Fibroblast of lung (primary cell): ENCODE data around the gene ZNF263. TPM values are rescaled to one million over a fixed set of nuclear protein-coding genes. Genes with fewer than 3 reads are reported as not detected.

ENCODE experiments used
- DNase-seq, 2 donors: peaks; one replicate each; pipeline versions ENCODE4 v3.0.0 to v3.0.0-alpha.2; 2010; ENCODE audit warnings: low read depth in 2 of 2
- H2AFZ ChIP-seq: 2 replicates; pipeline ENCODE4 v1.5.1; 2012; ENCODE audit warnings: low read length, control low read depth, inconsistent platforms
- H3K27ac ChIP-seq: 2 replicates; pipeline ENCODE4 v1.5.1; 2011; ENCODE audit warnings: low read length, control low read depth; ENCODE audit not compliant: insufficient read depth
- H3K27me3 ChIP-seq: 2 replicates; pipeline ENCODE4 v1.5.1; 2011; ENCODE audit warnings: mild to moderate bottlenecking, low read length; ENCODE audit not compliant: control insufficient read depth, insufficient read depth
- H3K36me3 ChIP-seq: 2 replicates; pipeline ENCODE4 v1.5.1; 2011; ENCODE audit warnings: low read length; ENCODE audit not compliant: control insufficient read depth, insufficient read depth
- H3K4me1 ChIP-seq: 2 replicates; pipeline ENCODE4 v1.5.1; 2011; ENCODE audit warnings: low read length; ENCODE audit not compliant: control insufficient read depth, insufficient read depth; ENCODE audit errors: extremely low read depth
- H3K4me2 ChIP-seq: 2 replicates; pipeline ENCODE4 v1.5.1; 2011; ENCODE audit warnings: low read length, control low read depth; ENCODE audit not compliant: insufficient read depth; ENCODE audit errors: extremely low read depth
- H3K4me3 ChIP-seq, 4 experiments: fragments of 200-600 bp in 1 of 4; sonication (generic) in 1 of 4; replicated peaks in 1 of 4; 2 replicates each; pipeline ENCODE4 v1.5.1; 2011 to 2016; ENCODE audit warnings: low read length in 4 of 4, low read depth in 3 of 4, mild to moderate bottlenecking in 3 of 4, control low read depth in 2 of 4, inconsistent platforms in 1 of 4, mixed read lengths in 1 of 4; ENCODE audit not compliant: insufficient read depth in 1 of 4; ENCODE audit errors: control extremely low read depth in 1 of 4
- H3K79me2 ChIP-seq: 2 replicates; pipeline ENCODE4 v1.5.1; 2012; ENCODE audit warnings: mild to moderate bottlenecking, low read length, inconsistent platforms; ENCODE audit not compliant: control insufficient read depth, insufficient read depth
- H3K9ac ChIP-seq: 2 replicates; pipeline ENCODE4 v1.5.1; 2011; ENCODE audit warnings: mild to moderate bottlenecking, low read length, control low read depth; ENCODE audit not compliant: insufficient read depth
- H3K9me3 ChIP-seq: 2 replicates; pipeline ENCODE4 v1.5.1; 2012; ENCODE audit warnings: low read depth, low read length; ENCODE audit not compliant: control insufficient read depth, insufficient read depth
- H4K20me1 ChIP-seq: 2 replicates; pipeline ENCODE4 v1.5.1; 2011; ENCODE audit warnings: low read length; ENCODE audit not compliant: control insufficient read depth, insufficient read depth; ENCODE audit errors: extremely low read depth
- EZH2 ChIP-seq: IDR thresholded peaks from 2 replicates; pipeline ENCODE4 v1.5.1; 2012; ENCODE audit warnings: low read length, control low read depth, mild to moderate bottlenecking; ENCODE audit errors: missing control alignments
- polyA plus RNA-seq, 2 donors: library from polyadenylated mRNA; depleted of rRNA in 1 of 2; stranded (reverse) in 1 of 2; unstranded in 1 of 2; fragments of >200 nt; gene quantifications; 2 replicates each; pipeline ENCODE4 v1.2.1, GENCODE V29; 2011 to 2012; ENCODE audit warnings: missing spikeins in 1 of 2
- total RNA-seq: library from RNA; depleted of rRNA; stranded (reverse); fragments of >200 nt; gene quantifications from 2 replicates; pipeline ENCODE4 v1.2.1, GENCODE V29; 2014
- TF ChIP-seq, protein P1 (sequence below), 2 donors: IDR thresholded peaks in 1 of 2; conservative IDR thresholded peaks in 1 of 2; 1 replicate in 1 of 2; 2 replicates in 1 of 2; pipeline ENCODE4 v1.5.1; 2011 to 2012; ENCODE audit warnings: low read length in 2 of 2, control low read depth in 1 of 2, inconsistent platforms in 1 of 2, low read depth in 1 of 2, mild to moderate bottlenecking in 1 of 2

ZNF263 gene
- total and polyA plus RNA-seq, 2 donors (not counting 1 experiment from before 2014, with no cell fraction given), result 11.1 to 37.3 TPM

GRCh38 chr16:3328104-3328503 lies 44.8 kb downstream of the ZNF263 start:
- no peaks in the 10 kb centered on the region for H3K4me1 ChIP-seq
- no peaks in the 10 kb centered on the region for H3K9me3 ChIP-seq
- H3K79me2 ChIP-seq, result no peaks in the 10 kb centered on the region
- no peaks in the 10 kb centered on the region for H3K27me3 ChIP-seq
- no peak overlapping the region for H2AFZ ChIP-seq
- H3K36me3 ChIP-seq, result no peaks in the 10 kb centered on the region
- TF ChIP-seq EZH2, result no peak
- TF ChIP-seq, protein P1, sequence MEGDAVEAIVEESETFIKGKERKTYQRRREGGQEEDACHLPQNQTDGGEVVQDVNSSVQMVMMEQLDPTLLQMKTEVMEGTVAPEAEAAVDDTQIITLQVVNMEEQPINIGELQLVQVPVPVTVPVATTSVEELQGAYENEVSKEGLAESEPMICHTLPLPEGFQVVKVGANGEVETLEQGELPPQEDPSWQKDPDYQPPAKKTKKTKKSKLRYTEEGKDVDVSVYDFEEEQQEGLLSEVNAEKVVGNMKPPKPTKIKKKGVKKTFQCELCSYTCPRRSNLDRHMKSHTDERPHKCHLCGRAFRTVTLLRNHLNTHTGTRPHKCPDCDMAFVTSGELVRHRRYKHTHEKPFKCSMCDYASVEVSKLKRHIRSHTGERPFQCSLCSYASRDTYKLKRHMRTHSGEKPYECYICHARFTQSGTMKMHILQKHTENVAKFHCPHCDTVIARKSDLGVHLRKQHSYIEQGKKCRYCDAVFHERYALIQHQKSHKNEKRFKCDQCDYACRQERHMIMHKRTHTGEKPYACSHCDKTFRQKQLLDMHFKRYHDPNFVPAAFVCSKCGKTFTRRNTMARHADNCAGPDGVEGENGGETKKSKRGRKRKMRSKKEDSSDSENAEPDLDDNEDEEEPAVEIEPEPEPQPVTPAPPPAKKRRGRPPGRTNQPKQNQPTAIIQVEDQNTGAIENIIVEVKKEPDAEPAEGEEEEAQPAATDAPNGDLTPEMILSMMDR (conservative IDR thresholded peaks at IDR 0.05 in 1 of 2, IDR thresholded peaks at IDR 0.05 in 1 of 2; ENCODE audit: low read depth in 1 of 2, low read length in 2 of 2), result no peak
- H3K4me2 ChIP-seq, result no peak overlapping the region
- H3K27ac ChIP-seq, result no peak overlapping the region
- DNase-seq, result no peak
- no peaks in the 10 kb centered on the region for H4K20me1 ChIP-seq
- no peak overlapping the region for H3K9ac ChIP-seq
- H3K4me3 ChIP-seq, result no peak overlapping the region

DNA sequence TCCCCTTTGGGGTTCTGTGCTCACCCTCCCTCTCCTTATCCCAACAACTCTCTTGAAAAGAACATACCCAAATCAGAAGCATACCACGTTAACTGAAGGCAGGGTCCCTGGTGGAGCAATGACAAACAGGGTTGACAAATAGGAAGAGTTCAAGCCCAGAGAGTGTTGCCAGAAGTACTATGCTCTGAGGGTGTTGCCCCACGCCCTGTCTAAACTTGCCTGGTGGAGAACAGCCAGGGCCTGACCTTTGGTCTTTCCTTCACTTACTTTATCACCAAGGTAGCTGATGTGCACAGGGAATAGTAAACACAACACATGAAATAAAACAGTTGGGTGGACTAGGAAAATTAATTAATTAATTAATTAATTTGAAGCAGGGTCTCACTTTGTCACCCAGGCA lies 45.4 kb downstream of the ZNF263 start:
- H2AFZ ChIP-seq, result no peak overlapping the region
- H3K4me1 ChIP-seq, result no peaks in the 10 kb centered on the region
- H3K79me2 ChIP-seq, result no peaks in the 10 kb centered on the region
- no peak overlapping the region for H3K27ac ChIP-seq
- H3K4me3 ChIP-seq, result no peak overlapping the region
- TF ChIP-seq, protein P1 (conservative IDR thresholded peaks at IDR 0.05 in 1 of 2, IDR thresholded peaks at IDR 0.05 in 1 of 2; ENCODE audit: low read depth in 1 of 2, low read length in 2 of 2), result no peak
- TF ChIP-seq EZH2, result no peak
- no peaks in the 10 kb centered on the region for H3K27me3 ChIP-seq
- no peak overlapping the region for H3K4me2 ChIP-seq
- no peaks in the 10 kb centered on the region for H3K36me3 ChIP-seq
- H4K20me1 ChIP-seq, result no peaks in the 10 kb centered on the region
- no peaks in the 10 kb centered on the region for H3K9me3 ChIP-seq
- H3K9ac ChIP-seq, result no peak overlapping the region
- DNase-seq, result no peak

Other genes with a start within 250 kb of the ZNF263 start
- gene BICDL2, start 246.5 kb upstream of the ZNF263 start, total RNA-seq, result not detected in 2 replicates
- 0.05 TPM in 1 of 2 replicates, not detected in the other for gene BICDL2, start 246.5 kb upstream of the ZNF263 start, polyA plus RNA-seq
- not detected in 2 replicates for gene MMP25, start 236.9 kb upstream of the ZNF263 start, total RNA-seq
- gene MMP25, start 236.9 kb upstream of the ZNF263 start, polyA plus RNA-seq, result 0.02 and 0.03 TPM in 2 replicates
- 4.4 and 5.1 TPM in 2 replicates for gene IL32, start 217.9 kb upstream of the ZNF263 start, total RNA-seq
- gene IL32, start 217.9 kb upstream of the ZNF263 start, polyA plus RNA-seq, result 1.4 and 4.1 TPM in 2 replicates
- gene ZSCAN10, start 184.2 kb upstream of the ZNF263 start, total RNA-seq, result not detected in 2 replicates
- gene ZSCAN10, start 184.2 kb upstream of the ZNF263 start, polyA plus RNA-seq, result 0.02 TPM in 1 of 2 replicates, not detected in the other
- 16.0 and 16.4 TPM in 2 replicates for gene ZNF205, start 170.9 kb upstream of the ZNF263 start, total RNA-seq
- gene ZNF205, start 170.9 kb upstream of the ZNF263 start, polyA plus RNA-seq, result 3.4 and 4.4 TPM in 2 replicates
- 5.9 and 8.8 TPM in 2 replicates for gene ZNF213, start 148.5 kb upstream of the ZNF263 start, total RNA-seq
- 0.43 and 0.52 TPM in 2 replicates for gene ZNF213, start 148.5 kb upstream of the ZNF263 start, polyA plus RNA-seq
- not detected in 2 replicates for gene OR1F1, start 95.3 kb upstream of the ZNF263 start, total RNA-seq
- gene OR1F1, start 95.3 kb upstream of the ZNF263 start, polyA plus RNA-seq, result 0.07 and 0.23 TPM in 2 replicates
- gene ZNF200, start 48.3 kb upstream of the ZNF263 start, total RNA-seq, result 8.0 and 8.1 TPM in 2 replicates
- 5.1 and 5.9 TPM in 2 replicates for gene ZNF200, start 48.3 kb upstream of the ZNF263 start, polyA plus RNA-seq
- gene MEFV, start 26.9 kb upstream of the ZNF263 start, total RNA-seq, result under 0.01 and 0.17 TPM in 2 replicates
- not detected in 2 replicates for gene MEFV, start 26.9 kb upstream of the ZNF263 start, polyA plus RNA-seq
- 9.2 and 9.6 TPM in 2 replicates for gene TIGD7, start 21.9 kb downstream of the ZNF263 start, total RNA-seq
- gene TIGD7, start 21.9 kb downstream of the ZNF263 start, polyA plus RNA-seq, result 2.2 and 2.9 TPM in 2 replicates
- 19.3 and 24.3 TPM in 2 replicates for gene ZNF75A, start 22.0 kb downstream of the ZNF263 start, total RNA-seq
- gene ZNF75A, start 22.0 kb downstream of the ZNF263 start, polyA plus RNA-seq, result 13.4 and 14.4 TPM in 2 replicates
- gene OR2C1, start 72.4 kb downstream of the ZNF263 start, total RNA-seq, result under 0.01 and 0.17 TPM in 2 replicates
- gene OR2C1, start 72.4 kb downstream of the ZNF263 start, polyA plus RNA-seq, result 0.09 and 0.31 TPM in 2 replicates
- gene ZSCAN32, start 117.5 kb downstream of the ZNF263 start, total RNA-seq, result 10.0 and 13.7 TPM in 2 replicates
- gene ZSCAN32, start 117.5 kb downstream of the ZNF263 start, polyA plus RNA-seq, result 11.3 and 14.1 TPM in 2 replicates
- gene ZNF174, start 117.7 kb downstream of the ZNF263 start, total RNA-seq, result 6.7 and 9.2 TPM in 2 replicates
- gene ZNF174, start 117.7 kb downstream of the ZNF263 start, polyA plus RNA-seq, result 8.5 and 9.1 TPM in 2 replicates
- gene ZNF597, start 160.0 kb downstream of the ZNF263 start, total RNA-seq, result 1.8 and 2.0 TPM in 2 replicates
- 1.4 and 1.6 TPM in 2 replicates for gene ZNF597, start 160.0 kb downstream of the ZNF263 start, polyA plus RNA-seq
- gene NAA60, start 160.2 kb downstream of the ZNF263 start, total RNA-seq, result 9.2 and 12.6 TPM in 2 replicates
- gene NAA60, start 160.2 kb downstream of the ZNF263 start, polyA plus RNA-seq, result 20.9 and 33.6 TPM in 2 replicates
- not detected in 2 replicates for gene C16orf90, start 212.0 kb downstream of the ZNF263 start, total RNA-seq
- gene C16orf90, start 212.0 kb downstream of the ZNF263 start, polyA plus RNA-seq, result not detected in 2 replicates
- 21.1 and 22.3 TPM in 2 replicates for gene CLUAP1, start 217.5 kb downstream of the ZNF263 start, total RNA-seq
- 22.7 and 28.0 TPM in 2 replicates for gene CLUAP1, start 217.5 kb downstream of the ZNF263 start, polyA plus RNA-seq